Sigmoid colon (tissue), 7 donors: ENCODE data around the gene SBSN. TPM values are rescaled to one million over a fixed set of nuclear protein-coding genes. Genes with fewer than 3 reads are reported as not detected.

Source experiments
- DNase-seq: peaks from one replicate; pipeline ENCODE4 v3.0.0-alpha.2; 2019
- H3K27ac ChIP-seq, 4 donors: fragments of 200-600 bp; sonication (generic); one replicate each; pipeline ENCODE4 v1.5.1; 2016 to 2019; ENCODE audit warnings: mild to moderate bottlenecking in 1 of 4
- H3K27me3 ChIP-seq, 3 donors: fragments of 200-600 bp; sonication (generic); one replicate each; pipeline ENCODE4 v1.5.1; 2019; ENCODE audit warnings: mild to moderate bottlenecking in 1 of 3
- H3K36me3 ChIP-seq, 4 donors: fragments of 200-600 bp; sonication (generic); one replicate each; pipeline ENCODE4 v1.5.1; 2016 to 2019
- H3K4me1 ChIP-seq, 4 donors: fragments of 200-600 bp; sonication (generic); one replicate each; pipeline ENCODE4 v1.5.1; 2017 to 2019
- H3K4me3 ChIP-seq, 4 donors: fragments of 200-600 bp; sonication (generic); one replicate each; pipeline ENCODE4 v1.5.1; 2017 to 2019; ENCODE audit warnings: mild to moderate bottlenecking in 2 of 4, moderate library complexity in 1 of 4
- H3K9me3 ChIP-seq, 4 donors: fragments of 200-600 bp in 3 of 4; sonication (generic) in 3 of 4; one replicate each; pipeline versions ENCODE4 v1.5.1 to v1.6.1; 2013 to 2019
- EP300 ChIP-seq, 4 donors: sonication (generic); formaldehyde crosslinking; IDR thresholded peaks; one replicate each; pipeline ENCODE4 v1.6.1; 2017; ENCODE audit warnings: antibody characterized with exemption in 4 of 4
- POLR2A ChIP-seq, 2 donors: fragments of 450-650 bp; IDR thresholded peaks; one replicate each; pipeline ENCODE4 v1.6.1; 2016; ENCODE audit warnings: antibody characterized with exemption in 2 of 2, mild to moderate bottlenecking in 2 of 2, moderate library complexity in 2 of 2
- POLR2AphosphoS5 ChIP-seq, 4 donors: sonication (generic); formaldehyde crosslinking; IDR thresholded peaks; one replicate each; pipeline ENCODE4 v1.6.1; 2017; ENCODE audit warnings: antibody characterized with exemption in 4 of 4
- WGBS, 2 donors: extraction: QIAGEN DNeasy Blood & Tissue Kit; methylation state at CpG; one replicate each; pipeline ENCODE4 v1.1.7; 2013; 5-methylcytosine and 5-hydroxymethylcytosine counted together
- intact Hi-C: fragments of 100-400 bp; cut with DNase I; formaldehyde crosslinking; loops from one replicate; pipeline ENCODE4 v1.15.1; 2023
- polyA plus RNA-seq, 3 donors: library from polyadenylated mRNA; stranded (reverse); fragments of 200-250 nt; gene quantifications; one replicate each; pipeline ENCODE4 v1.2.3, GENCODE V29; 2013
- total RNA-seq, 4 donors: library from RNA; depleted of rRNA; stranded (reverse); fragments of >200 nt; gene quantifications; one replicate each; pipeline ENCODE4 v1.1.0, GENCODE V29; 2016
- TF ChIP-seq, protein P1 (sequence below), 4 experiments: fragments of 450-650 bp in 3 of 4; fragments of 200-600 bp in 1 of 4; IDR thresholded peaks; one replicate each; pipeline ENCODE4 v1.5.1; 2016 to 2019; ENCODE audit warnings: antibody characterized with exemption in 4 of 4, mild to moderate bottlenecking in 3 of 4, moderate library complexity in 2 of 4
- donor health status: healthy with polysubstance abuse.
- donor health status: Bipolar disorder and iron deficiency.
- donor health status: healthy.

SBSN gene
- total and polyA plus RNA-seq, 7 donors: 0.17 to 1.2 TPM; not detected in 5

DNA sequence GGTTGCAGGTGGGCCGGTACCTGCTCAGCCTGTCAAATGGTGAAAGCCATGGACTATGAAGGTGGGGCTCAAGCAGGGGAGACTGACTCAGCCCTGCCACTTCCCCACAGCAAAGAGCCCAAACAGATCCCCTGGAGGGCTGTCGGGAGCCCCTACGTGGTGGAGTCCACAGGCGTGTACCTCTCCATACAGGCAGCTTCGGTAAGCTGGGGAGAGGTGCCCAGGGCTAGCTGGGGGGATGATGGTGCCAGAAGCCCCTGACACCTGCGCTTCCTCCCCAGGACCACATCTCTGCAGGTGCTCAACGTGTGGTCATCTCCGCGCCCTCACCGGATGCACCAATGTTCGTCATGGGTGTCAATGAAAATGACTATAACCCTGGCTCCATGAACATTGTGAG, 14.1 kb upstream of the SBSN start:
- intact Hi-C loops: no loop called here
- no peaks in the 10 kb centered on the region for H3K27me3 ChIP-seq
- TF ChIP-seq, protein P1, sequence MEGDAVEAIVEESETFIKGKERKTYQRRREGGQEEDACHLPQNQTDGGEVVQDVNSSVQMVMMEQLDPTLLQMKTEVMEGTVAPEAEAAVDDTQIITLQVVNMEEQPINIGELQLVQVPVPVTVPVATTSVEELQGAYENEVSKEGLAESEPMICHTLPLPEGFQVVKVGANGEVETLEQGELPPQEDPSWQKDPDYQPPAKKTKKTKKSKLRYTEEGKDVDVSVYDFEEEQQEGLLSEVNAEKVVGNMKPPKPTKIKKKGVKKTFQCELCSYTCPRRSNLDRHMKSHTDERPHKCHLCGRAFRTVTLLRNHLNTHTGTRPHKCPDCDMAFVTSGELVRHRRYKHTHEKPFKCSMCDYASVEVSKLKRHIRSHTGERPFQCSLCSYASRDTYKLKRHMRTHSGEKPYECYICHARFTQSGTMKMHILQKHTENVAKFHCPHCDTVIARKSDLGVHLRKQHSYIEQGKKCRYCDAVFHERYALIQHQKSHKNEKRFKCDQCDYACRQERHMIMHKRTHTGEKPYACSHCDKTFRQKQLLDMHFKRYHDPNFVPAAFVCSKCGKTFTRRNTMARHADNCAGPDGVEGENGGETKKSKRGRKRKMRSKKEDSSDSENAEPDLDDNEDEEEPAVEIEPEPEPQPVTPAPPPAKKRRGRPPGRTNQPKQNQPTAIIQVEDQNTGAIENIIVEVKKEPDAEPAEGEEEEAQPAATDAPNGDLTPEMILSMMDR (IDR thresholded peaks at IDR 0.05): no peak
- TF ChIP-seq EP300 (IDR thresholded peaks at IDR 0.05): no peak
- no peak for TF ChIP-seq POLR2A (IDR thresholded peaks at IDR 0.05)
- no peak for TF ChIP-seq POLR2AphosphoS5 (IDR thresholded peaks at IDR 0.05)
- no peak overlapping the region for H3K4me3 ChIP-seq
- peaks cover 0 to 27% (median 24%) of the 10 kb centered on the region in 4 donors for H3K4me1 ChIP-seq
- no peak for DNase-seq
- H3K36me3 ChIP-seq: peaks cover 0 to 6% (median 0%) of the 10 kb centered on the region in 4 donors
- WGBS, 2 donors: 93 to 96% methylated on average over 11 of the region's 11 CpGs
- H3K27ac ChIP-seq: no peak overlapping the region
- H3K9me3 ChIP-seq: no peaks in the 10 kb centered on the region

DNA sequence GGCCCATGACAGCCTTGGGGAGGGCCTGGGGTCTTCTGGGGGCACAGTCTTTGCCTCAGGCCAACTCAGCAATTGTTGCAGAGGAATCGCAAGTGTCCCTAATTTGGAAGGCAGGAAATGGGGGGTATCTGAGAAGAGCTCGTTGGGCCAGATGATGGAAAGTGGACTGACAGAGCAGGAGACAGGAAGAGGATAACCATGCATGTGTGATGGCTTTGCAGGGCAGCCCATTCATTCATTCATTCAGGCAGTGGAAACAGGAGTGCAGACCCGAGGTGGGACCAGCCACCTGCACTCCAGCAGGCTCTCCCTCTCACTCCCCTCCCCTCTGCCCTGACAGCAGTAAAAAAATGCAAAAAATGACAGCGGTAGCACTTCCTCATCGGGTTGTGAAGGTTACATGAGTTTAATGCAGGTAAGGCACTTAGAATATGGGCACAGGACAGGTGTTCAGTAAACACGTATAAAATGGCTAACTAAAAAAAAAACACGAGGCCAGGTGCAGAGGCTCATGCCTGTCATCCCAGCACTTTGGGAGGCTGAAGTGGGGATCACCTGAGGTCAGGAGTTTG, 12.3 kb upstream of the SBSN start:
- Histone ChIP-seq H3K27ac (no peak overlapping the region), H3K4me1 (peaks cover 0 to 12% (median 9%) of the 10 kb centered on the region in 4 donors), H3K4me3 (no peak overlapping the region), H3K9me3 (no peaks in the 10 kb centered on the region), H3K36me3 (no peaks in the 10 kb centered on the region), H3K27me3 (no peaks in the 10 kb centered on the region)
- DNase-seq: no peak
- TF ChIP-seq POLR2A (IDR thresholded peaks at IDR 0.05) (no peak), POLR2AphosphoS5 (IDR thresholded peaks at IDR 0.05) (no peak), EP300 (IDR thresholded peaks at IDR 0.05) (no peak)
- TF ChIP-seq, protein P1 (IDR thresholded peaks at IDR 0.05): no peak
- intact Hi-C loops: no loop called here
- WGBS, 2 donors: 45 to 54% methylated on average over 7 of the region's 7 CpGs

DNA sequence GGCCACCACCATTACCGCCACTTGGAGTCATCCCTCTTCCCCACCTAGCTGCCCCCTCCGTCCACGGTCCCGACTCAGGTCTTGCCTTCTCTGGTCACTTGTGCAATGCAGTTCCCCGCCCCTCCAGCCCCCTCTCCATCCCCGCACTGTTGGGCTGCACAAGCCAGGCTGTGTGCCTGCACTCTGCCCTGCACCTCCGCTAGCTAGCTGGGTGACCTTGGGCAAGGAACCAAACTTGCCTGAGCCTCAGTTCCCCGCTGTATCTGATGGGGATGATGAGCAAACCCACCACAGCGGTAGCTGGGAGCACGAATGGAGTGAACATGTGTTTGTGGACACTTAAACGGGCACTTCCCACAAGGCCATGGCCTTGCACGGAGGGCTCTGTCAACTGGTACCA, 11.7 kb upstream of the SBSN start:
- Histone ChIP-seq H3K27me3 (peaks cover 0 to 6% (median 0%) of the 10 kb centered on the region in 3 donors), H3K4me3 (no peak overlapping the region), H3K4me1 (peaks cover 0 to 10% (median 8%) of the 10 kb centered on the region in 4 donors), H3K36me3 (no peaks in the 10 kb centered on the region), H3K27ac (no peak overlapping the region), H3K9me3 (no peaks in the 10 kb centered on the region)
- 95 to 96% methylated on average over 12 of the region's 12 CpGs for WGBS, 2 donors
- intact Hi-C loops: no loop called here
- TF ChIP-seq, protein P1 (IDR thresholded peaks at IDR 0.05): no peak
- TF ChIP-seq EP300 (IDR thresholded peaks at IDR 0.05): no peak
- no peak for TF ChIP-seq POLR2AphosphoS5 (IDR thresholded peaks at IDR 0.05)
- no peak for TF ChIP-seq POLR2A (IDR thresholded peaks at IDR 0.05)
- DNase-seq: no peak

DNA sequence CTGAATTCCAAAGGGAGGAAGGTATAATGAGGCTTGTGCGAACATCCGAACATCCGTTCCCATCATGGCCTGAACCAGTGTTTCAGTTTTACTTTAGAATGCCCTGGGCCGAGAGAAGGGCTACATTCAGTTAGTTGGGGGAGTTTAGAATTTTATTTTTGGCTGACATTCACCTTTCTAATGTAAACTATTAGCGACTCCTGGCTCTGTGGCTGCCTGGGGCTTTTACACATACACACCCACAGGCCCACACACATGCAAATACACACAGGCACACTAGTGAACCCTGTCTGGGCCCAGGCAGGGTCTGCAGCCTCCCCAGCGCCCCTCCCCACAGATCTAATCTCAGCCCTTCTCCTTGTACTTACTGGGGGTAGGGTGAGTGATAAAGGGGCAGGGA, 11.2 kb upstream of the SBSN start:
- no peak overlapping the region for H3K27ac ChIP-seq
- H3K27me3 ChIP-seq: peaks cover 0 to 11% (median 4%) of the 10 kb centered on the region in 3 donors
- intact Hi-C loops: no loop called here
- H3K4me1 ChIP-seq: peaks cover 0 to 5% (median 3%) of the 10 kb centered on the region in 4 donors
- H3K36me3 ChIP-seq: no peaks in the 10 kb centered on the region
- no peak for DNase-seq
- TF ChIP-seq EP300 (IDR thresholded peaks at IDR 0.05): no peak
- TF ChIP-seq, protein P1 (IDR thresholded peaks at IDR 0.05): no peak
- no peak for TF ChIP-seq POLR2AphosphoS5 (IDR thresholded peaks at IDR 0.05)
- no peak for TF ChIP-seq POLR2A (IDR thresholded peaks at IDR 0.05)
- H3K9me3 ChIP-seq: no peaks in the 10 kb centered on the region
- 78 to 83% methylated on average over 6 of the region's 6 CpGs for WGBS, 2 donors
- H3K4me3 ChIP-seq: no peak overlapping the region
